ENCODE measurements around the gene STIL.
"Not testable (repeated sequence)": the region's sequence is repeated elsewhere in the genome, so short reads cannot be mapped to it uniquely, and the experiment has no call there.

STIL gene

DNA sequence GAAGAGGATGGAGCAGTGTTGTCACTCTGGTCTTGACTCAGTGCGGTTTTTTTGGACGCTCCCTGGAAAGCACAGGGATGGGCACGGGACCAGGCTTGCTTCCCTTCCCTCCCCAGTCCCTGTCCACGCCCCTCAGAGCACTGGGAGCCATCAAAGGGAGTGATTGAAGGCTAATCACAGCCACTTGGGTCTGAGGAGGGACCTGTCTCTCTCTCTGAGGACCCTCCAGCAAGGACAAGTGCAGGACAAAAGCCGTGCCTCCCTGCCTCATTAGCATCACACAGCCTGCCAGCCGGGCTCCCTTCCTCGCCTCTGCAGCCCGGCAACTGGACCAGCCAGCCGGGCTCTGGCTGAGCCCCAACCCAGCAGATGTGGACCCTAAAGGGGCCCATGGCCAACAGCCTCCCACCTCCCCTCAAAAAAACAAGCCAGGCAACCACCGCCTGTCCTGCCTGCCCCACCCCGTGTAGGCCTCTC lies 105.5 kb downstream of the STIL start:
- TF ChIP-seq, protein P1, sequence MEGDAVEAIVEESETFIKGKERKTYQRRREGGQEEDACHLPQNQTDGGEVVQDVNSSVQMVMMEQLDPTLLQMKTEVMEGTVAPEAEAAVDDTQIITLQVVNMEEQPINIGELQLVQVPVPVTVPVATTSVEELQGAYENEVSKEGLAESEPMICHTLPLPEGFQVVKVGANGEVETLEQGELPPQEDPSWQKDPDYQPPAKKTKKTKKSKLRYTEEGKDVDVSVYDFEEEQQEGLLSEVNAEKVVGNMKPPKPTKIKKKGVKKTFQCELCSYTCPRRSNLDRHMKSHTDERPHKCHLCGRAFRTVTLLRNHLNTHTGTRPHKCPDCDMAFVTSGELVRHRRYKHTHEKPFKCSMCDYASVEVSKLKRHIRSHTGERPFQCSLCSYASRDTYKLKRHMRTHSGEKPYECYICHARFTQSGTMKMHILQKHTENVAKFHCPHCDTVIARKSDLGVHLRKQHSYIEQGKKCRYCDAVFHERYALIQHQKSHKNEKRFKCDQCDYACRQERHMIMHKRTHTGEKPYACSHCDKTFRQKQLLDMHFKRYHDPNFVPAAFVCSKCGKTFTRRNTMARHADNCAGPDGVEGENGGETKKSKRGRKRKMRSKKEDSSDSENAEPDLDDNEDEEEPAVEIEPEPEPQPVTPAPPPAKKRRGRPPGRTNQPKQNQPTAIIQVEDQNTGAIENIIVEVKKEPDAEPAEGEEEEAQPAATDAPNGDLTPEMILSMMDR (IDR thresholded peaks at IDR 0.05; ENCODE audit: extremely low read depth, insufficient read depth, missing control alignments), result no peak

DNA sequence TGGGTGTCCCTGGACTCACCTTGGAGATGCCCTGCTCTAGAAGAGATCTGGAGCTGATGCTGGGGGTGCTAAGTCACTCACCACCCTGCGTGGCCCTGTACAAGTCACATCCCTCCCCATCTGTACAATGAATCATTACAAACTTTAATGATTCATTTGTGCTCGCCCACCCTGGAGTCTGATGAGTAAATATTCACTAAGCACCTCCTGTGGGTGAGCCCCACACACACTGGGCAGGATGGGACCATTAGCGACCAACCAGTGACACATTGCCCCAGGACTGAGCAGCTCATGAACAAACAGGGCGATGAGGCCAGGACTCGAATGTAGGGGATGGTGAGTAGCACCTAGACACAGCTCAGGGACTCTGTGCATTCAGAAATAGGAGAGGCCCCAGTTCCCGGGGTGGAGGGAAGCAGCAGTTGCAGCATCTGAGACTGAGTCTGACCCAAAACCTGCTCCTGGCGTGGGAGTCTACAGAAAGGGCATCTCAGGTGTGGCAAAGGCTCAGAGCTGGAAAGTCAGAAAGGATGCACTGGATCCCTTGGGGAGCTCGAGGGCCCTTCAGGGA lies 106.1 kb downstream of the STIL start:
- in situ Hi-C loops (cut with MboI; ENCODE audit: low pct_unique_long_range_greater_than_20kb, low sequenced_read_pairs, unreplicated experiment), result no loop called here
- TF ChIP-seq, protein P1 (IDR thresholded peaks at IDR 0.05; ENCODE audit: extremely low read depth, insufficient read depth, missing control alignments), result no peak
- DNase-seq (ENCODE audit: low spot score), result no peak

More for the DNA sequence above, 105.5 kb downstream of the STIL start:
- in situ Hi-C loops (cut with MboI; ENCODE audit: low pct_unique_long_range_greater_than_20kb, low sequenced_read_pairs, unreplicated experiment), result no loop called here
- DNase-seq (ENCODE audit: low spot score), result no peak

- in situ Hi-C loops (cut with MboI; ENCODE audit: low pct_unique_long_range_greater_than_20kb, low sequenced_read_pairs, unreplicated experiment), result no loop called here
- DNase-seq (ENCODE audit: low spot score), result no peak
- TF ChIP-seq, protein P1 (IDR thresholded peaks at IDR 0.05; ENCODE audit: extremely low read depth, insufficient read depth, missing control alignments), result no peak
These were observed 108.0 kb downstream of the STIL start for GRCh38 chr1:47205918-47206317.

DNA sequence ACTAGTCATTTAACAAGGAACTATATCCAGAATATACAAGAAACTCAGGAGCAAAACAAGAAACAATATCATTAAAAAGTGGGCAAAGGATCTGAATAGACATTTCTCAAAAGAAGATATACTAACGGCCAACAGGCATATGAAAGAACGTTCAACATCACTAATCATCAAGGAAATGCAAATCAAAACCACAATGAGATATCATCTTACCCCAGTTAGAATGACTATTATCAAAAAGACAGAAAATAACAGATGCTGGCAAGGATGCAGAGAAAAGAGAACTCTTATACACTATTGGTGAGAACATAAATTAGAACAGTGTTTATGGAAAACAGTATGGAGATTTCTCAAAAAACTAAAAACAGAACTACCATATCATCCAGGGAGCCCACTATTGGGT lies 110.4 kb downstream of the STIL start:
- in situ Hi-C loops (cut with MboI; ENCODE audit: low pct_unique_long_range_greater_than_20kb, low sequenced_read_pairs, unreplicated experiment), result not testable (repeated sequence)

DNA sequence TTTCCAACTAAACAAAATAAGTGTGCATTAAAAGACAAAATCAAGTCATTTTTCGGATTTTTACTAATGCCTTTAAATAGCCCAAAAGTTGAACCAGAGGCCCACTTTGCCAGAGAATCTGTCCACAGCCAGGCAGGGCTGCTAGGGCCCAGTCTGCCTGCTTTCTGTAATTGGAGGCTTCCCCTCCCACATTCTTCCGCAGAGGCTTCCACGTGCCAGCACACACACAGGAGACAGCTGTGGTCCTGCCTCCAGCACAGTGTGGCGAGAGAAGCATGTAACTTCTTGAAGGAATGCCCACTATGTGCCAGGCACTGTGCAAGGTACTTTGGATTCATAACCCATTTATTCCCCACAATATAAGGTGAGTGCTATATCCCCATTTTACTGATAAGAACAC lies 112.8 kb downstream of the STIL start:
- TF ChIP-seq, protein P1 (IDR thresholded peaks at IDR 0.05; ENCODE audit: extremely low read depth, insufficient read depth, missing control alignments), result no peak
- in situ Hi-C loops (cut with MboI; ENCODE audit: low pct_unique_long_range_greater_than_20kb, low sequenced_read_pairs, unreplicated experiment), result no loop called here
- DNase-seq (ENCODE audit: low spot score), result no peak

More for the DNA sequence above, 110.4 kb downstream of the STIL start:
- DNase-seq (ENCODE audit: low spot score), result not testable (repeated sequence)
